HG03135 (cell line): ENCODE data around the gene PDCL3.

Experiments used
- ATAC-seq: cut with Tn5 transposase; IDR thresholded peaks from one replicate; pipeline ENCODE4 v1.9.1; 2021; ENCODE audit warnings: mild to moderate bottlenecking, moderate library complexity; ENCODE audit not compliant: unreplicated experiment

The PDCL3 gene

GRCh38 chr2:100560216-100560830 lies 2.5 kb upstream of the PDCL3 start:
- ATAC-seq = no peak

- no peak for ATAC-seq
Observed at GRCh38 chr2:100561191-100561590, 1.6 kb upstream of the PDCL3 start.

DNA sequence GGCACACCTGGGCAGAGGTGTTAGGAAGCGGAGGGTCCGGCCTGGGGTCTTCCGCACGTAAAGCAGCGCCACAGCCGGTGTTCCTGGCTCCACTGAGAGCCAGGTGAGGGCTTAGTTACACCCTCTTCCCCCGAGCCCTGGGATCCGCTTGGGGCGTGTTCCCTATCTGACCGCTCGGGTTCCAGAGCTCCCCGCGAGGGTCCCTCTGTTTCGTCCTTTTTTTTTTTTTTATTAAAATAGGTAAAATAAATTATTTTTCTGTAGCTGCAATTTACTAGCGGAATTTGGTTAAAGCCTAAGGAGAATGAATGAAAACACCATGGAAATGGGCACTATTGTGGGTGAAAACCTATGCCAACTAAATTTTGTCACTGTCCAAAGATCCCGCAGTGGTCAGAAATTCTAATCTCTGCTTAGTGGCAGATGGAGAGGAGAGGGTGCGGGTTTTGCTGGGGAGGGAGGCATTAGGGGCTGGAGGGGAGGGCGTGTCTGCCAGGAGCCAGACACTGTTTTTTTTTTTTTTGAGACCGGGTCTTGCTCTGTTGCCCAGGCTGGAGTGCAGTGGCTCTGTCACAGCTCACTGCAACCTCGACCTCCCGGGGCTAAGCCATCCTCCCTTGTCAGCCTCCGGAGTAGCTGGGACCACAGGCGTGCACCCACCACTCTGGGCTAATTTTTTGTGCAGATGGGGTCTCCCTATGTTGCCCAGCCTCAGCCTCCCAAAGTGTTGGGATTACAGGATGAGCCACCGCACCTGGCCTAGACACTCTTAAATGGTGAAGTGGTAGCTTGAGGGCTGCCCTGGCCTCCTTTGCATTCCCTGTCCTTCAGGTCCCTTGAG lies 834 bp downstream of the PDCL3 start:
- ATAC-seq = peak; percentile 4

- ATAC-seq = no peak
Observed at GRCh38 chr2:100568989-100569388, 6.2 kb downstream of the PDCL3 start.

DNA sequence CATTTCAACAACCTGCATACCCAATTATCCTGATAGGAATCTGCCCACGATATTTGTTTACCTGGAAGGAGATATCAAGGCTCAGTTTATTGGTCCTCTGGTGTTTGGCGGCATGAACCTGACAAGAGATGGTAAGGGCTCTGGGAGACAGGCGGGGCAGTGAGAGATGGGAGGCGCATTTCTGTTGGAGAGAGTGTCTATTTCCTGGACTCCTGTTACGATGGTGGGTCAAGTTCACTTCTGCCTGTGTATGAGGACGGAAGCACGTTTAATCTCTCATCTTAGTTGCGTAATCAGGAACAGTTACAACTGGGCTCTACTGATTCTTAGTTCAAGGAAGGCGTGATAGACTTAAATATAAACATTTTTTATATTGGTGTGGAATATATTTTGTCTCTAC lies 8.9 kb downstream of the PDCL3 start:
- no peak for ATAC-seq

GRCh38 chr2:100577777-100578176 lies 15.0 kb downstream of the PDCL3 start:
- no peak for ATAC-seq

GRCh38 chr2:100580367-100581276 lies 17.8 kb downstream of the PDCL3 start:
- peak; percentile 64 for ATAC-seq

- peak; percentile 19 for ATAC-seq
Observed at GRCh38 chr2:100581277-100581612, 18.5 kb downstream of the PDCL3 start.

DNA sequence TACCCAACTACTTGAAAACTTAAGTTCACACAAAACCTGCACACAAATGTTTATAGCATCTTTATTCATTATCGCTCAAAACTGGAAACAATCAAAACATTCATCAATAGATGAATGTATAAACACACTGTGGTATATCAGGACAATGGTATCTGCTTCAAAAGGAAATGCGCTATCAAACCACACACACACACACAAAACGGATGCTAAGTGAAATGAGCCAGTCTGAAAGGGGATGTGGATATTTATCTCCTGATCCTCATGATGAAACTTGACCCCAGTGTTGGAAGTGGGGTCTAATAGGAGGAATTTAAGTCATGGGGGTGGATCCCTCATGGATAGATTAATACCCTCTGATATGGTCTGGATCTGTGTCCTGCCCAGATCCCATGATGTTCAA lies 22.0 kb downstream of the PDCL3 start:
- ATAC-seq = no peak

GRCh38 chr2:100588071-100588786 lies 25.4 kb downstream of the PDCL3 start:
- ATAC-seq = peak; percentile 72

DNA sequence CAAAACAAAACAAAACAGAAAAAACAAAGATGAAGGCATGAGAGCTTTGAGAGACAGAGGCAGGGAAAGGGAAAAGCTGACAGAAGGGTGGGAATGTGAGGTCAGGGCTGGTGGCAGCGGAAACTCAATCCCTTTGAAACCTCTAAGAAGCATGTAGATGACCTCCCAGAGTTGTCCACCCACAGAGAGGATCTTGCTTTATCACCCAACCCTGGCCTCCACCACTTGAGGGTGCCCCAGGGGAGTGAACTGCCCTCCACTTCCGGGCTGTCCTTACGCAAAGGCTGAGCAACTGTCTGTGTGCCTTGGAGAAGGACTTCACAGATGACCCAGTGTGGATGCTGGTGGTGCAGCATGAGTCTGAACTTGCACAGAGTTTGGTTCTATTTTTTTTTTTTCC lies 26.7 kb downstream of the PDCL3 start:
- no peak for ATAC-seq

DNA sequence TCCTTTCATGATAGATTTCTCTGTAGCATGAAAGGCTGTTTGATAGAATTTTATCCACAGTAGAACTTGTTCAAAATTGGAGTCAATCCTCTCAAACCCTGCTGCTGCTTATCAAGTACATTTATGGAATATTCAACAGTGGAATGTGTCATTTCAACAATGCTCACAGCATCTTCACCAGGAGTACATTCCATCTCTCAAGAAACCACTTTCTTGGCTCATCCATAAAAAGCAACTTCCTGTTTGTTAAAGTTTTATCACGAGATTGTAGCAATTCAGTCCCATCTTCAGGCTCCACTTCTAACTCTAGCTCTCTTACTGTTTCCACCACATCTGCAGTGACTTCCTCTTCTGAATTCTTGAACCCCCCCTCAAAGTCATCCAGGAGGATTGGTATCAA lies 29.4 kb downstream of the PDCL3 start:
- no peak for ATAC-seq

DNA sequence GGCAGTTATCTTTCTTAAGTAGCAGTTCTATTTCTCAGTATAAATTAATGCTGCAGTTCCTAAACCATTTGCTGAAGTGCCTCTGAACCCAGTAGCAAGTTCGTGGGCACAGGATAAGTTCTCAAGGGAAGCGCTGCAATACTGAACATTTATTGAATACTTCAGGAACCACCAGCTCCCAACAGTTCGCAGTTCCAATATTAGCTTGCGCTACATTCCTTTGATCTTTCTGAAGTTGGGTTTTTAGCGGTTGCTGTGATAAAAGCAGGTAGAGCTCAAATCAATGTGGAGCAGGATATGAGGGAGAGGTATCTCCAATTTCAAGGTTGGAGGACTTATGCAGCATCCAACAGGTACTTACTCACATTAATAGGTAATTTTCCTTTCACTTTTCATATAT lies 33.7 kb downstream of the PDCL3 start:
- ATAC-seq = no peak

GRCh38 chr2:100599566-100599965 lies 36.8 kb downstream of the PDCL3 start:
- ATAC-seq = no peak

DNA sequence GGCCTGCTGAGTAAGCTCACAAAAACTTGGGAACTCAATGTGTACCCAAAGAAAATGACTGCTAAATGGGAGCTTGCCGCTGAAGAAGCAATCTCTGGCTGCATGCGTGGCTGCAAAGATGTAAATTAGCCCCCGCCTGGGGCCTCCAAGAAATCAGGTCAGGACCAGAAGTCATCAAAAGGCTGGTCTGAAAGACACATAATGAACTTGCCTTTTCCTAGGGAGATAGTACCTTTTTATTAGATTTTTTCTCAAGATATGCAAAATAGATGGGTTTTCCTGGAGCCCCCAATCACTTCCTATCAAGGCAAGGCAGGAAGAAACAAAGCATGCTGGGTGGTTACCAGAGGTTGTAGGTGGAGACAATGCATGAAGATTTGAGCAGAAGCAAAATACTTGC lies 38.9 kb downstream of the PDCL3 start:
- ATAC-seq = no peak

DNA sequence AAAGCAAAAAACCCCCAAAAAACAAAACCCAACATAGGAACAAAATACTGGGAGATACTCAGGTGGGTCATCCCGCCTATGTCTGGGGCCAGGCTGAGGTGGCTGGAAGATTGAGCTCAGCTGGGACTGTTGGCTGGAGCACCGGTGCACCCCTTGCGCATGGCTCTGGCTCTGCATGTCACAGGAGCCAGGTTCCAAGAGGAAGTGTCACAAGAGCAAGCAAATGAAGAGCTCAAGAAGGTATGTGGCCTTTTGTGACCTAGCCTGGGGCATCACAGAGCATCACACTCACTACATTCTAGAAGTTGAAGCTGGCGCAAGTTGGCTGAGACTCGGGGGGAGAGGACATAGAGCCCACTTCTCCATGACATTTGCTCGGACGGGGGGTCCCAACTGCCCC lies 40.6 kb downstream of the PDCL3 start:
- no peak for ATAC-seq

DNA sequence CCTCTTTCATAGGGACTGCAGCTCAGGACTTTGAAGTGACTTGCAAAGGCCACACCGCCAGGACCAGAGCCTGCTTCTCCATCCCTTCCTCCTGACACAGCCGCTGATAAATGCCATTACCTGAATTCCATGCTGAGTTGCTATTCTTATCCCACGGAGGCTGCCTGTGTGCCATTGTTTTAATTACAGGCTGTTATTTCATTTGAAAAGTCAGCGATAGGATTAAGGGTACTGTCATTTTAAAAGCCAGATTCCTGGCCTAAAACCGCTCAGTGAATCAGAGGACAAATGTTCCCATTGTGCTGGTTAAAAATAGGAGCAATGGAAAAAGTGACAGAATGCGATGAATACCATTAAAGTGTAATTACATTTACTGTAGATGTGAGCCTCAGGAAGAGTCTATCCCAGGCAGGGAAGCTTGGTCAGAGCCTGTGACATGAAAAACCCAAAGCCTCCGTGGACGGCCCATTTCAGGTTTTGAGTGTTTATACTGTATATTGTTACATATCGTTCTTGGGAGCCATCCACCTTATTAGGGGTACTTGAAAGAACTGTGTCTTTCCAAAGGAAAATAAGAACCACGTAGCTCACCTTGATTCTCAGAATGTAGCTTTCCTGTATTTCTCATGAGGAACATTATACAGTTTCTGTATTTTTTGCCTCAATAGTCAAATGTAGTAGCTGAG lies 41.3 kb downstream of the PDCL3 start:
- no peak for ATAC-seq

GRCh38 chr2:100606332-100606725 lies 43.5 kb downstream of the PDCL3 start:
- ATAC-seq = no peak

DNA sequence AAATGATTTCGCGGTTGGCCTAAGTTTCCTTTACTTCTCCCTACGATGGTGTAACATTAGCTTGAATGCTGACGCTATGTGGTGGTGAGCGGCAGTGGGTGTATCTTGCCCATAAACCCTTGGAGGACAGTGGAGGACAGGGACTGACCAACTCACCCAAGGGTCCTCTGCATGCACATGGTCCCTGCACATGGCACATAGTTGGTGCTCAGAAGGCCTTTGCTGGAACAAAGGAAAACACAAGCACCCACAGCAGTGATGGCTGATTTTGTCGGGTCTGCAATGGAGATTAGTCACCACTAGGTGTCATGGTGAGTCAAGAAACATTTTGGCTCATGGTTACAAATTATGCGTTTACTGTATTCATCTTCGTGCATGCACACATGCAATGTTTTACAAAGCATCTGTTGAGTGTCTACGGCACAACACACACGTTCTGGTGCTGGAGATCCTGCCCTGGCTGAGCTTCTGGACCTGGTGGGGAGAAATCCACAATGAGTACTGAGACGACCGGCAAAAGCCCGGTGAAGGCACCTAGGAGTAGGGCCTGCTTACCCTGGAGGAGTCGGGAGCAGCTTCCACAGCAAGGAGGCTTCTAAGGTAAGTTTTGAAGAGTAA lies 44.0 kb downstream of the PDCL3 start:
- ATAC-seq = no peak

DNA sequence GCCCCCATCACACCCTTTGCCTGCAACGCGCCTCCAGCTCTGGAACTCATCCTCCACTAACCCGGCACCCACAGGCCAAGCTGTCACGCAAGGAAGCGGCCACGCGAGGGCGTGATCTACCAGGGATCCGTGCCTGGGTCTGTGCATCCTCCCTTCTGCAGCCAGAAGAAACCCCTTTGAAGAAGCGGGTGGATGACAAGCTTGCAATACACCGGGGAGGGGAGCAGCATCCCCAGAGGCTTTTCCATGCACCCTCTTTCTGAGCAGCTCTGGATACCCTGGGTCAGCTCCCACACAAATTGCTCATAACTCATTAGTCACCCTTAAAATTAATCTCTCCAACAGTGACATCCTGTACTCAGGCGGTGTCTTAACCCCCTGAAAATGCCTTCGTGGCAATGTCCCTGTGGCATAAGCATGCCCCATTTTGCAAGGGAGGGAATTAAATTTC lies 47.6 kb downstream of the PDCL3 start:
- ATAC-seq = no peak
